K562 (cell line): ENCODE measurements around the gene OTUB2. TPM values are rescaled to one million over a fixed set of nuclear protein-coding genes. Genes with fewer than 3 reads are reported as not detected.

ENCODE experiments used
- ARHGAP35 ChIP-seq: fragments of 450-650 bp; IDR thresholded peaks from 2 replicates; pipeline ENCODE4 v1.6.1; 2018; ENCODE audit not compliant: partially characterized antibody
- ASH1L ChIP-seq: fragments of 450-650 bp; IDR thresholded peaks from 2 replicates; pipeline ENCODE4 v1.6.1; 2018; ENCODE audit warnings: borderline replicate concordance, mild to moderate bottlenecking, low read depth; ENCODE audit not compliant: partially characterized antibody
- ATF1 ChIP-seq, 2 experiments: fragments of 450-650 bp in 1 of 2; IDR thresholded peaks; 2 replicates each; pipeline ENCODE4 v1.6.1; 2016; ENCODE audit warnings: missing compliant biosample characterization in 1 of 2, missing genetic modification characterization in 1 of 2
- ESRRA ChIP-seq: fragments of 450-650 bp; IDR thresholded peaks from 2 replicates; pipeline ENCODE4 v1.6.1; 2014; ENCODE audit warnings: low read depth, mild to moderate bottlenecking, moderate library complexity, borderline replicate concordance
- FOXJ2 ChIP-seq: fragments of 200-800 bp; sonication (Bioruptor generic); IDR thresholded peaks from 2 replicates; pipeline ENCODE4 v1.6.1; 2016; ENCODE audit warnings: missing genetic modification characterization, missing compliant biosample characterization
- HMG20B ChIP-seq: fragments of 250-450 bp; sonication (Bioruptor Pico); IDR thresholded peaks from 2 replicates; pipeline ENCODE4 v1.5.0; 2021; ENCODE audit warnings: mild to moderate bottlenecking
- JUND ChIP-seq, 2 experiments: IDR thresholded peaks; 2 replicates in 1 of 2; 3 replicates in 1 of 2; pipeline ENCODE4 v1.6.1; 2011; ENCODE audit warnings: borderline replicate concordance in 2 of 2, low read depth in 2 of 2, low read length in 2 of 2, improper control_type of control experiment in 1 of 2, missing biosample characterization in 1 of 2, missing genetic modification characterization in 1 of 2, missing genetic modification reagents in 1 of 2
- PHF8 ChIP-seq: fragments of 200-600 bp; sonication (generic); IDR thresholded peaks from 2 replicates; pipeline ENCODE4 v1.6.1; 2012; ENCODE audit warnings: mixed run types, mild to moderate bottlenecking, inconsistent platforms, low read length, moderate library complexity, borderline replicate concordance
- SP2 ChIP-seq: IDR thresholded peaks from 2 replicates; pipeline ENCODE4 v1.6.1; 2011; ENCODE audit warnings: mild to moderate bottlenecking, low read depth, low read length, moderate library complexity; ENCODE audit not compliant: poor library complexity, severe bottlenecking; ENCODE audit errors: extremely low read depth
- TAF1 ChIP-seq: IDR thresholded peaks from 2 replicates; pipeline ENCODE4 v1.6.1; 2011; ENCODE audit warnings: mild to moderate bottlenecking, low read length, moderate library complexity; ENCODE audit not compliant: insufficient read depth, control insufficient read depth, severe bottlenecking; ENCODE audit errors: extremely low read depth
- TCFL5 ChIP-seq: fragments of 250-450 bp; sonication (Bioruptor Pico); conservative IDR thresholded peaks from 2 replicates; pipeline ENCODE4 v1.6.1; 2021; ENCODE audit warnings: mild to moderate bottlenecking, moderate library complexity, matching md5 sums
- ZNF311 ChIP-seq: fragments of 250-450 bp; sonication (Bioruptor Pico); IDR thresholded peaks from 2 replicates; pipeline ENCODE4 v1.4.0; 2020; ENCODE audit warnings: mild to moderate bottlenecking, moderate library complexity
- ZNF695 ChIP-seq: fragments of 450-650 bp; formaldehyde crosslinking; IDR thresholded peaks from 2 replicates; pipeline ENCODE4 v1.4.0; 2020; ENCODE audit warnings: mild to moderate bottlenecking, moderate library complexity
- polyA plus RNA-seq, 8 experiments: library from polyadenylated mRNA; depleted of rRNA in 4 of 8; stranded (reverse) in 5 of 8; unstranded in 3 of 8; fragments of >200 nt; fragmentation: Nextera tagmentation in 2 of 8; fragmentation: Illumina TruSeq in 1 of 8; extraction: Ambion mirVana in 2 of 8; extraction: Trizol in 1 of 8; gene quantifications; 2 replicates each; pipeline versions ENCODE4 v1.2.1 to v1.2.3, GENCODE V29; 2011 to 2014; ENCODE audit warnings: inconsistent platforms in 1 of 8, missing spikeins in 1 of 8
- total RNA-seq, 7 experiments: library from RNA; depleted of rRNA in 6 of 7; stranded (reverse); fragments of >200 nt in 6 of 7; fragmentation: Illumina TruSeq in 2 of 7; extraction: Trizol in 2 of 7; gene quantifications; 2 replicates each; pipeline versions ENCODE4 v1.2.1 to v1.2.3, GENCODE V29; 2011 to 2021; ENCODE audit warnings: low replicate concordance in 1 of 7
- TF ChIP-seq, protein P1 (sequence below): fragments of 450-650 bp; formaldehyde crosslinking; IDR thresholded peaks from 2 replicates; pipeline ENCODE4 v1.4.0; 2020; ENCODE audit warnings: mild to moderate bottlenecking, moderate library complexity
- TF ChIP-seq, protein P2 (sequence below): sonication (generic); formaldehyde crosslinking; IDR thresholded peaks from 2 replicates; pipeline ENCODE4 v1.8.0; 2022; ENCODE audit warnings: missing genetic modification reagents, mild to moderate bottlenecking, moderate library complexity, borderline replicate concordance
- TF ChIP-seq, protein P3 (sequence below): fragments of 150-350 bp; IDR thresholded peaks from 2 replicates; pipeline ENCODE4 v1.6.1; 2014; ENCODE audit warnings: low read depth, mild to moderate bottlenecking, low read length, borderline replicate concordance
- TF ChIP-seq, protein P4 (sequence below): fragments of 450-650 bp; IDR thresholded peaks from 2 replicates; pipeline ENCODE4 v1.6.1; 2016; ENCODE audit warnings: mild to moderate bottlenecking

The OTUB2 gene
- total and polyA plus RNA-seq, 9 of the 15 experiments (the other 6 are each of a cell fraction or from before 2014, with no cell fraction given), result 0.01 to 0.31 (median 0.11) TPM

DNA sequence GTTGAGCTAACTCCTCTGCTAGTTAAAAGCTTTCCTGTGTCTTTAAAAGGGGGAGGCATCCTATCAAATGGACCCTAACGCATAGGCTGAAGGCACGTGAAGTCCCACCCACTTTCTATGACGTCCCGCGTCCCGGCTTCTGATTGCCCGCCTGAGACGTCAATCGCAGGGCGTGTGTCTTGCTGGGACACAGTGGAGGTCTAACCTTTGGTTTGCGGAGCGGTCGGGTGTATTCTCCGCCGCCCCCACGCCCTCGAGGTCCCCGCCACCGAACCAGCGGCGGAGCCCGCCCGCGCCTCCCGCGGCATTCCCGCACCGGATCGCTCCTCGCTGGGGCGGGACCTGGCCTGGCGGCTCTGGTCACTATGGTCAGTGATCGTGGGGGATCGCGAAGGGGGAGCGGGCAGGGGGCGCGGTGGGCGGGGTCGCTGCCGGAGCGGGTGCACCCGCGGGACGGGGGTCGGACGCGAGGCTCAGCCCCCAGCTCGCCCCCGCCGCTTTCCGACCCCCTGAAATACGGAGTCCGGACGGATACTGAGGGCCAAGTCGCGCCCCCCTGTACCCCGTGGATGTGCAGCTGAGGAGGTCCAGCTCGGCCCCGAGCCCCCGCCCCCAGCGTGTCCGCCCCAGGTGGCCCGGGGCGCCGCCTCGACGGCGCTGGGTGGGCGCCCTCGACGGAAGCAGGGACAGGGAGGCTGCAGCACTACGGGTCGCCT is at the start of gene OTUB2 (continued):
- TF ChIP-seq, protein P1, sequence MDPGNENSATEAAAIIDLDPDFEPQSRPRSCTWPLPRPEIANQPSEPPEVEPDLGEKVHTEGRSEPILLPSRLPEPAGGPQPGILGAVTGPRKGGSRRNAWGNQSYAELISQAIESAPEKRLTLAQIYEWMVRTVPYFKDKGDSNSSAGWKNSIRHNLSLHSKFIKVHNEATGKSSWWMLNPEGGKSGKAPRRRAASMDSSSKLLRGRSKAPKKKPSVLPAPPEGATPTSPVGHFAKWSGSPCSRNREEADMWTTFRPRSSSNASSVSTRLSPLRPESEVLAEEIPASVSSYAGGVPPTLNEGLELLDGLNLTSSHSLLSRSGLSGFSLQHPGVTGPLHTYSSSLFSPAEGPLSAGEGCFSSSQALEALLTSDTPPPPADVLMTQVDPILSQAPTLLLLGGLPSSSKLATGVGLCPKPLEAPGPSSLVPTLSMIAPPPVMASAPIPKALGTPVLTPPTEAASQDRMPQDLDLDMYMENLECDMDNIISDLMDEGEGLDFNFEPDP (CRISPR knock-in tag), result no peak
- TF ChIP-seq ATF1 (CRISPR knock-in tag; IDR thresholded peaks at IDR 0.05) (peak; percentile 33; the same call in 1 of the 2 replicates), ATF1 (tag; IDR thresholded peaks at IDR 0.05) (peak; percentile 92), ZNF695 (CRISPR knock-in tag) (no peak), ZNF311 (CRISPR knock-in tag) (no peak), ESRRA (0 out of 2 replicates have a peak, but pooled peaks have one; percentile 46), JUND (IDR thresholded peaks at IDR 0.05; ENCODE audit: borderline replicate concordance, low read depth, low read length) (no peak; the same call in 1 of the 2 replicates), JUND (tag; IDR thresholded peaks at IDR 0.05; ENCODE audit: borderline replicate concordance, low read depth, low read length) (no peak), TAF1 (no peak), SP2 (peak; percentile 80), PHF8 (no peak), FOXJ2 (no peak), HMG20B (CRISPR knock-in tag) (no peak), ASH1L (peak; percentile 79), ARHGAP35 (no peak), TCFL5 (CRISPR knock-in tag) (no peak)
- TF ChIP-seq, protein P2, sequence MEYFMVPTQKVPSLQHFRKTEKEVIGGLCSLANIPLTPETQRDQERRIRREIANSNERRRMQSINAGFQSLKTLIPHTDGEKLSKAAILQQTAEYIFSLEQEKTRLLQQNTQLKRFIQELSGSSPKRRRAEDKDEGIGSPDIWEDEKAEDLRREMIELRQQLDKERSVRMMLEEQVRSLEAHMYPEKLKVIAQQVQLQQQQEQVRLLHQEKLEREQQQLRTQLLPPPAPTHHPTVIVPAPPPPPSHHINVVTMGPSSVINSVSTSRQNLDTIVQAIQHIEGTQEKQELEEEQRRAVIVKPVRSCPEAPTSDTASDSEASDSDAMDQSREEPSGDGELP (CRISPR knock-in tag), result no peak
- TF ChIP-seq, protein P3, sequence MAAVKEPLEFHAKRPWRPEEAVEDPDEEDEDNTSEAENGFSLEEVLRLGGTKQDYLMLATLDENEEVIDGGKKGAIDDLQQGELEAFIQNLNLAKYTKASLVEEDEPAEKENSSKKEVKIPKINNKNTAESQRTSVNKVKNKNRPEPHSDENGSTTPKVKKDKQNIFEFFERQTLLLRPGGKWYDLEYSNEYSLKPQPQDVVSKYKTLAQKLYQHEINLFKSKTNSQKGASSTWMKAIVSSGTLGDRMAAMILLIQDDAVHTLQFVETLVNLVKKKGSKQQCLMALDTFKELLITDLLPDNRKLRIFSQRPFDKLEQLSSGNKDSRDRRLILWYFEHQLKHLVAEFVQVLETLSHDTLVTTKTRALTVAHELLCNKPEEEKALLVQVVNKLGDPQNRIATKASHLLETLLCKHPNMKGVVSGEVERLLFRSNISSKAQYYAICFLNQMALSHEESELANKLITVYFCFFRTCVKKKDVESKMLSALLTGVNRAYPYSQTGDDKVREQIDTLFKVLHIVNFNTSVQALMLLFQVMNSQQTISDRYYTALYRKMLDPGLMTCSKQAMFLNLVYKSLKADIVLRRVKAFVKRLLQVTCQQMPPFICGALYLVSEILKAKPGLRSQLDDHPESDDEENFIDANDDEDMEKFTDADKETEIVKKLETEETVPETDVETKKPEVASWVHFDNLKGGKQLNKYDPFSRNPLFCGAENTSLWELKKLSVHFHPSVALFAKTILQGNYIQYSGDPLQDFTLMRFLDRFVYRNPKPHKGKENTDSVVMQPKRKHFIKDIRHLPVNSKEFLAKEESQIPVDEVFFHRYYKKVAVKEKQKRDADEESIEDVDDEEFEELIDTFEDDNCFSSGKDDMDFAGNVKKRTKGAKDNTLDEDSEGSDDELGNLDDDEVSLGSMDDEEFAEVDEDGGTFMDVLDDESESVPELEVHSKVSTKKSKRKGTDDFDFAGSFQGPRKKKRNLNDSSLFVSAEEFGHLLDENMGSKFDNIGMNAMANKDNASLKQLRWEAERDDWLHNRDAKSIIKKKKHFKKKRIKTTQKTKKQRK, result no peak; the same call in 1 of the 2 replicates
- TF ChIP-seq, protein P4, sequence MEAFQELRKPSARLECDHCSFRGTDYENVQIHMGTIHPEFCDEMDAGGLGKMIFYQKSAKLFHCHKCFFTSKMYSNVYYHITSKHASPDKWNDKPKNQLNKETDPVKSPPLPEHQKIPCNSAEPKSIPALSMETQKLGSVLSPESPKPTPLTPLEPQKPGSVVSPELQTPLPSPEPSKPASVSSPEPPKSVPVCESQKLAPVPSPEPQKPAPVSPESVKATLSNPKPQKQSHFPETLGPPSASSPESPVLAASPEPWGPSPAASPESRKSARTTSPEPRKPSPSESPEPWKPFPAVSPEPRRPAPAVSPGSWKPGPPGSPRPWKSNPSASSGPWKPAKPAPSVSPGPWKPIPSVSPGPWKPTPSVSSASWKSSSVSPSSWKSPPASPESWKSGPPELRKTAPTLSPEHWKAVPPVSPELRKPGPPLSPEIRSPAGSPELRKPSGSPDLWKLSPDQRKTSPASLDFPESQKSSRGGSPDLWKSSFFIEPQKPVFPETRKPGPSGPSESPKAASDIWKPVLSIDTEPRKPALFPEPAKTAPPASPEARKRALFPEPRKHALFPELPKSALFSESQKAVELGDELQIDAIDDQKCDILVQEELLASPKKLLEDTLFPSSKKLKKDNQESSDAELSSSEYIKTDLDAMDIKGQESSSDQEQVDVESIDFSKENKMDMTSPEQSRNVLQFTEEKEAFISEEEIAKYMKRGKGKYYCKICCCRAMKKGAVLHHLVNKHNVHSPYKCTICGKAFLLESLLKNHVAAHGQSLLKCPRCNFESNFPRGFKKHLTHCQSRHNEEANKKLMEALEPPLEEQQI, result no peak
